NCI-H748 (cell line): Measurements from ENCODE around the gene CTSS.
A peak's percentile ranks its signal among the peaks of the same experiment; 100 is the strongest.
"Not testable (repeated sequence)": the region's sequence is repeated elsewhere in the genome, so short reads cannot be mapped to it uniquely, and the experiment has no call there.

Source experiments
- DNase-seq: peaks from one replicate; lab custom pipeline; 2025; ENCODE audit not compliant: unreplicated experiment; lab: John Stamatoyannopoulos, UW

Gene CTSS

GRCh38 chr1:150765296-150765976, at the start of gene CTSS:
TSS of gene CTSS (minus strand) at chr1:150765778. CDS start at chr1:150764763, 1,015 bp downstream.
- DNase-seq, result no peak

GRCh38 chr1:150813028-150813707, 47.6 kb upstream of the CTSS start:
- DNase-seq, result peak; percentile 69

GRCh38 chr1:150810958-150811659, 45.5 kb upstream of the CTSS start:
- no peak for DNase-seq

GRCh38 chr1:150809651-150810050, 44.1 kb upstream of the CTSS start:
- no peak for DNase-seq

- no peak for DNase-seq
These were observed 43.3 kb upstream of the CTSS start for GRCh38 chr1:150808846-150809245.

- DNase-seq, result no peak
These were observed 42.5 kb upstream of the CTSS start, which contains the start of gene CTSK for GRCh38 chr1:150808121-150808520. TSS of gene CTSK (minus strand) at chr1:150808260. CDS start at chr1:150806805, 1,455 bp downstream.

GRCh38 chr1:150807249-150808023, 41.9 kb upstream of the CTSS start:
- DNase-seq, result no peak

GRCh38 chr1:150805899-150806298, 40.3 kb upstream of the CTSS start:
- no peak for DNase-seq

- DNase-seq, result no peak
These were observed 39.1 kb upstream of the CTSS start for GRCh38 chr1:150804671-150805070.

GRCh38 chr1:150799089-150799488, 33.5 kb upstream of the CTSS start:
- DNase-seq, result no peak

- peak; percentile 99 for DNase-seq
These were observed 32.9 kb upstream of the CTSS start for GRCh38 chr1:150798525-150798924.

- no peak for DNase-seq
These were observed 30.8 kb upstream of the CTSS start for GRCh38 chr1:150796374-150796773.

GRCh38 chr1:150793778-150794177, 28.2 kb upstream of the CTSS start:
- DNase-seq, result not testable (repeated sequence)

GRCh38 chr1:150793221-150793620, 27.6 kb upstream of the CTSS start:
- no peak for DNase-seq

GRCh38 chr1:150791585-150791984, 26.0 kb upstream of the CTSS start:
- DNase-seq, result no peak

- DNase-seq, result no peak
These were observed 23.8 kb upstream of the CTSS start for GRCh38 chr1:150789396-150789795.

GRCh38 chr1:150788946-150789345, 23.4 kb upstream of the CTSS start:
- DNase-seq, result no peak

- no peak for DNase-seq
These were observed 21.9 kb upstream of the CTSS start for GRCh38 chr1:150787455-150787854.

- no peak for DNase-seq
These were observed 14.9 kb upstream of the CTSS start for GRCh38 chr1:150780510-150780909.

GRCh38 chr1:150778409-150778808, 12.8 kb upstream of the CTSS start:
- no peak for DNase-seq

GRCh38 chr1:150777544-150777943, 12.0 kb upstream of the CTSS start:
- no peak for DNase-seq
